Stomach (tissue), 19 donors: ENCODE results near the gene SKOR1. TPM values are rescaled to one million over a fixed set of nuclear protein-coding genes. Genes with fewer than 3 reads are reported as not detected.
A peak's percentile ranks its signal among the peaks of the same experiment; 100 is the strongest.

ENCODE experiments used
- DNase-seq, 2 donors: peaks; one replicate each; pipeline versions ENCODE4 v3.0.0 to v3.0.0-alpha.2; 2013 to 2019
- H3K27ac ChIP-seq, 5 donors: fragments of 200-600 bp in 4 of 5; sonication (generic) in 4 of 5; one replicate each; pipeline ENCODE4 v1.5.1; 2013 to 2019; ENCODE audit warnings: mild to moderate bottlenecking in 1 of 5, moderate library complexity in 1 of 5
- H3K27me3 ChIP-seq, 3 donors: fragments of 200-600 bp; sonication (generic); one replicate each; pipeline ENCODE4 v1.5.1; 2017 to 2019; ENCODE audit warnings: mixed run types in 1 of 3
- H3K36me3 ChIP-seq, 4 donors: fragments of 200-600 bp; sonication (generic); 1 replicate in 3 of 4; 2 replicates in 1 of 4; pipeline ENCODE4 v1.5.1; 2016 to 2019
- H3K4me1 ChIP-seq, 4 donors: fragments of 200-600 bp; sonication (generic); one replicate each; pipeline ENCODE4 v1.5.1; 2016 to 2019
- H3K4me3 ChIP-seq, 4 donors: fragments of 200-600 bp; sonication (generic) in 3 of 4; one replicate each; pipeline ENCODE4 v1.5.1; 2016 to 2019; ENCODE audit warnings: mild to moderate bottlenecking in 1 of 4
- H3K9me3 ChIP-seq, 4 donors: fragments of 200-600 bp; sonication (generic); one replicate each; pipeline ENCODE4 v1.5.1; 2016 to 2019
- CTCF ChIP-seq, 7 experiments: fragments of 450-650 bp in 4 of 7; fragments of 200-600 bp in 3 of 7; sonication (generic) in 3 of 7; IDR thresholded peaks; one replicate each; pipeline ENCODE4 v1.5.1; 2016 to 2019; ENCODE audit warnings: antibody characterized with exemption in 7 of 7, control low read depth in 2 of 7, mild to moderate bottlenecking in 1 of 7
- EP300 ChIP-seq: sonication (generic); formaldehyde crosslinking; IDR thresholded peaks from one replicate; pipeline ENCODE4 v1.6.1; 2017; ENCODE audit warnings: antibody characterized with exemption
- POLR2A ChIP-seq, 4 donors: fragments of 450-650 bp; IDR thresholded peaks; one replicate each; pipeline ENCODE4 v1.6.1; 2016; ENCODE audit warnings: antibody characterized with exemption in 4 of 4, control low read depth in 2 of 4, mild to moderate bottlenecking in 1 of 4, moderate library complexity in 1 of 4
- POLR2AphosphoS5 ChIP-seq, 3 donors: sonication (generic); formaldehyde crosslinking; IDR thresholded peaks; one replicate each; pipeline ENCODE4 v1.6.1; 2016; ENCODE audit warnings: antibody characterized with exemption in 3 of 3
- WGBS, 5 donors: extraction: QIAGEN DNeasy Blood & Tissue Kit in 3 of 5; methylation state at CpG; one replicate each; pipeline versions ENCODE4 v1.1.5 to v1.1.7; 2013 to 2018; 5-methylcytosine and 5-hydroxymethylcytosine counted together
- intact Hi-C: fragments of 100-400 bp; cut with DNase I; formaldehyde crosslinking; loops from one replicate; pipeline ENCODE4 v1.15.1; 2023; ENCODE audit warnings: low total_unique reads
- long read RNA-seq, 10 donors: transcript quantifications; one replicate each; lab custom pipeline, GENCODE V29; 2026
- polyA plus RNA-seq, 3 donors: library from polyadenylated mRNA; stranded (reverse); fragments of 200-250 nt; gene quantifications; one replicate each; pipeline ENCODE4 v1.2.3, GENCODE V29; 2013
- total RNA-seq, 5 donors: library from RNA; depleted of rRNA; stranded (reverse); fragments of >200 nt; gene quantifications; one replicate each; pipeline versions ENCODE4 v1.1.0 to v1.2.3, GENCODE V29; 2014 to 2016
- donor health status: healthy with polysubstance abuse.
- donor health status: Bipolar disorder and iron deficiency.
- donor health status: healthy.

Gene SKOR1
- total RNA-seq = 1 to 10 TPM in 2 of 5 donors, under 1 TPM in 2, not detected in 1; 0.14 to 5.8 (median 2.9) TPM
- under 1 TPM in 2 of 3 donors, not detected in 1; 0.20 to 0.46 TPM for polyA plus RNA-seq
- long read RNA-seq, donor 1 = 0 reads
- long read RNA-seq, donor 2 = 0 reads
- long read RNA-seq, donor 3 = 0 reads
- long read RNA-seq, donor 4 = 0 reads
- long read RNA-seq, donor 5 = 0 reads
- long read RNA-seq, donor 6 = 0 reads
- long read RNA-seq, donor 7 = 0 reads
- long read RNA-seq, donor 8 = 0 reads
- long read RNA-seq, donor 9 = 0 reads
- long read RNA-seq, donor 10 = 0 reads

GRCh38 chr15:67824976-67825880, at the start of gene SKOR1:
TSS of gene SKOR1 (plus strand) at chr15:67825509. CDS start at chr15:67825603, 94 bp downstream.
- 1 to 4% (median 3%) methylated on average over 33 to 56 of the region's 58 CpGs for WGBS, 5 donors
- DNase-seq = peak in 1 of 2 donors; percentile 73

GRCh38 chr15:67775998-67776397, 49.3 kb upstream of the SKOR1 start:
- no peak overlapping the region for H3K4me3 ChIP-seq
- 89 to 95% (median 95%) methylated on average over 3 of the region's 3 CpGs for WGBS, 5 donors
- peaks cover 0 to 6% (median 2%) of the 10 kb centered on the region in 4 donors for H3K4me1 ChIP-seq
- intact Hi-C loops = no loop called here
- H3K36me3 ChIP-seq = peaks cover 0 to 11% (median 9%) of the 10 kb centered on the region in 4 donors
- H3K27ac ChIP-seq = no peak overlapping the region
- no peaks in the 10 kb centered on the region for H3K27me3 ChIP-seq
- TF ChIP-seq POLR2A (IDR thresholded peaks at IDR 0.05) = no peak
- no peak for TF ChIP-seq CTCF (IDR thresholded peaks at IDR 0.05)
- TF ChIP-seq POLR2AphosphoS5 (IDR thresholded peaks at IDR 0.05) = no peak
- TF ChIP-seq EP300 = no peak
- no peak for DNase-seq
- no peaks in the 10 kb centered on the region for H3K9me3 ChIP-seq

More at GRCh38 chr15:67824976-67825880, at the start of gene SKOR1:
- TF ChIP-seq POLR2AphosphoS5 (IDR thresholded peaks at IDR 0.05) = no peak
- TF ChIP-seq EP300 = no peak
- no peak for TF ChIP-seq POLR2A (IDR thresholded peaks at IDR 0.05)
- no peak for TF ChIP-seq CTCF (IDR thresholded peaks at IDR 0.05)
- peaks cover 0 to 11% (median 0%) of the 10 kb centered on the region in 4 donors for H3K9me3 ChIP-seq
- intact Hi-C loops = no loop called here
- no peaks in the 10 kb centered on the region for H3K36me3 ChIP-seq
- H3K27me3 ChIP-seq = peaks cover 92 to 100% (median 100%) of the 10 kb centered on the region in 3 donors
- H3K4me1 ChIP-seq = peaks cover 49 to 100% (median 86%) of the 10 kb centered on the region in 4 donors
- no peak within 1 kb of the TSS for H3K27ac ChIP-seq
- H3K4me3 ChIP-seq = peak within 1 kb of the TSS in 2 of 4 donors; percentile 26 to 41

GRCh38 chr15:67776600-67776999, 48.7 kb upstream of the SKOR1 start:
- H3K9me3 ChIP-seq = no peaks in the 10 kb centered on the region
- intact Hi-C loops = no loop called here
- 80 to 92% (median 84%) methylated on average over 3 of the region's 3 CpGs for WGBS, 5 donors
- no peaks in the 10 kb centered on the region for H3K4me1 ChIP-seq
- no peak overlapping the region for H3K27ac ChIP-seq
- peaks cover 0 to 11% (median 9%) of the 10 kb centered on the region in 4 donors for H3K36me3 ChIP-seq
- H3K27me3 ChIP-seq = no peaks in the 10 kb centered on the region
- no peak for DNase-seq
- TF ChIP-seq CTCF (IDR thresholded peaks at IDR 0.05) (no peak), EP300 (no peak), POLR2AphosphoS5 (IDR thresholded peaks at IDR 0.05) (no peak), POLR2A (IDR thresholded peaks at IDR 0.05) (no peak)
- H3K4me3 ChIP-seq = no peak overlapping the region

GRCh38 chr15:67777071-67777470, 48.2 kb upstream of the SKOR1 start:
- no peak for DNase-seq
- Histone ChIP-seq H3K4me3 (no peak overlapping the region), H3K27ac (no peak overlapping the region), H3K27me3 (no peaks in the 10 kb centered on the region), H3K36me3 (peaks cover 0 to 11% (median 9%) of the 10 kb centered on the region in 4 donors), H3K4me1 (no peaks in the 10 kb centered on the region), H3K9me3 (no peaks in the 10 kb centered on the region)
- intact Hi-C loops = no loop called here
- 76 to 83% (median 81%) methylated on average over 5 of the region's 5 CpGs for WGBS, 5 donors
- TF ChIP-seq EP300 = no peak
- no peak for TF ChIP-seq POLR2A (IDR thresholded peaks at IDR 0.05)
- TF ChIP-seq POLR2AphosphoS5 (IDR thresholded peaks at IDR 0.05) = no peak
- no peak for TF ChIP-seq CTCF (IDR thresholded peaks at IDR 0.05)
